NT2/D1 (cell line): ENCODE results near the gene AGPAT3.

ENCODE experiments used
- SUZ12 ChIP-seq: IDR thresholded peaks from 2 replicates; pipeline ENCODE4 v1.6.1; 2011; ENCODE audit not compliant: insufficient read length, insufficient read depth; ENCODE audit errors: extremely low read depth
- ZNF274 ChIP-seq: IDR thresholded peaks from 2 replicates; pipeline ENCODE4 v1.6.1; 2011; ENCODE audit warnings: mild to moderate bottlenecking, low read depth, low read length

DNA sequence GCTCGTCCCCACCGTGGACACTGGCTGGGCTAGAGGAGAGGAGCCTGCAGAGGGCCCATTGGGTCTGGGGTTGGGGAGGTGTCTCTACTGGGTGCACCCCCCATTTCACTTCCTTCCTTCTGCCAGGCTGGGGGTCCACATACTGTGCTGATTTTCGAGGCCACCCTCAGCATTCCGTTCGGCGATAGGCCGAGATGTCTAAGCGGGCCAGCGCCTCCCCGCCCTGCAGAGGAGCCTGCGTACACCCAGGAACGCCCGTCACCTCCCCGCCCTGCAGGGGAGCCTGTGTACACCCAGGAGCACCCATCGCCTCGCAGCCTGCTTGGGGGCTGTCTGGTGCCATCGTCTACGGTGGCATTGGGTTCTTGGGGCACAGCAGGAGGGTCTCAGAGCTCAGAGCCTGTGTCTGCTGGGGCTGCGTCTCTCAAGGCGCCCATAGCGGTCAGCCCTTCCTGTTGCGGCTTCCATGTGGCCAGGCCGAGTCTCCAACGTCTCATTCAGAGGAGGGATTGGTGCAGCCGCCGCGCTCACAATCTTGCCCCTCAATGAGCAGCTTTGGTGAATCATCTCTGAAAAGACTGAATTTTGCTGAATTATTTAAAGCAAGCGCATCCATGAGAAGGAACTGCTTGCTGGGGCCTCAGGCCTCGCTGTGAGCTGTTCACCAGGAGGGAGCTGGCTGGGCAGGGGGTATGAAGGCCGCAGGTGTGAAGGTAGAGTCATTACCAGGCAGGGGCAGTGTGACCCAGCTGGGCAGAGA lies 30.7 kb upstream of the AGPAT3 start:
- TF ChIP-seq SUZ12 (no peak), ZNF274 (no peak)
